Stimulated activated naive CD8-positive, alpha-beta T cell treated with anti-CD3 and anti-CD28 coated beads, Interleukin-15, Interleukin-2, amounts not matched to agents 100 U/mL and 50 U/mL, for 24 hours (primary cell): ENCODE measurements around the gene DDX54.

Source experiments
- ATAC-seq: fragments of 150-1000 bp; cut with Tn5 transposase; one replicate; pipeline ENCODE4 v1.10.0; 2021
- DNase-seq: peaks from one replicate; pipeline ENCODE4 v3.0.0; 2021

Gene DDX54, protein sequence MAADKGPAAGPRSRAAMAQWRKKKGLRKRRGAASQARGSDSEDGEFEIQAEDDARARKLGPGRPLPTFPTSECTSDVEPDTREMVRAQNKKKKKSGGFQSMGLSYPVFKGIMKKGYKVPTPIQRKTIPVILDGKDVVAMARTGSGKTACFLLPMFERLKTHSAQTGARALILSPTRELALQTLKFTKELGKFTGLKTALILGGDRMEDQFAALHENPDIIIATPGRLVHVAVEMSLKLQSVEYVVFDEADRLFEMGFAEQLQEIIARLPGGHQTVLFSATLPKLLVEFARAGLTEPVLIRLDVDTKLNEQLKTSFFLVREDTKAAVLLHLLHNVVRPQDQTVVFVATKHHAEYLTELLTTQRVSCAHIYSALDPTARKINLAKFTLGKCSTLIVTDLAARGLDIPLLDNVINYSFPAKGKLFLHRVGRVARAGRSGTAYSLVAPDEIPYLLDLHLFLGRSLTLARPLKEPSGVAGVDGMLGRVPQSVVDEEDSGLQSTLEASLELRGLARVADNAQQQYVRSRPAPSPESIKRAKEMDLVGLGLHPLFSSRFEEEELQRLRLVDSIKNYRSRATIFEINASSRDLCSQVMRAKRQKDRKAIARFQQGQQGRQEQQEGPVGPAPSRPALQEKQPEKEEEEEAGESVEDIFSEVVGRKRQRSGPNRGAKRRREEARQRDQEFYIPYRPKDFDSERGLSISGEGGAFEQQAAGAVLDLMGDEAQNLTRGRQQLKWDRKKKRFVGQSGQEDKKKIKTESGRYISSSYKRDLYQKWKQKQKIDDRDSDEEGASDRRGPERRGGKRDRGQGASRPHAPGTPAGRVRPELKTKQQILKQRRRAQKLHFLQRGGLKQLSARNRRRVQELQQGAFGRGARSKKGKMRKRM

DNA sequence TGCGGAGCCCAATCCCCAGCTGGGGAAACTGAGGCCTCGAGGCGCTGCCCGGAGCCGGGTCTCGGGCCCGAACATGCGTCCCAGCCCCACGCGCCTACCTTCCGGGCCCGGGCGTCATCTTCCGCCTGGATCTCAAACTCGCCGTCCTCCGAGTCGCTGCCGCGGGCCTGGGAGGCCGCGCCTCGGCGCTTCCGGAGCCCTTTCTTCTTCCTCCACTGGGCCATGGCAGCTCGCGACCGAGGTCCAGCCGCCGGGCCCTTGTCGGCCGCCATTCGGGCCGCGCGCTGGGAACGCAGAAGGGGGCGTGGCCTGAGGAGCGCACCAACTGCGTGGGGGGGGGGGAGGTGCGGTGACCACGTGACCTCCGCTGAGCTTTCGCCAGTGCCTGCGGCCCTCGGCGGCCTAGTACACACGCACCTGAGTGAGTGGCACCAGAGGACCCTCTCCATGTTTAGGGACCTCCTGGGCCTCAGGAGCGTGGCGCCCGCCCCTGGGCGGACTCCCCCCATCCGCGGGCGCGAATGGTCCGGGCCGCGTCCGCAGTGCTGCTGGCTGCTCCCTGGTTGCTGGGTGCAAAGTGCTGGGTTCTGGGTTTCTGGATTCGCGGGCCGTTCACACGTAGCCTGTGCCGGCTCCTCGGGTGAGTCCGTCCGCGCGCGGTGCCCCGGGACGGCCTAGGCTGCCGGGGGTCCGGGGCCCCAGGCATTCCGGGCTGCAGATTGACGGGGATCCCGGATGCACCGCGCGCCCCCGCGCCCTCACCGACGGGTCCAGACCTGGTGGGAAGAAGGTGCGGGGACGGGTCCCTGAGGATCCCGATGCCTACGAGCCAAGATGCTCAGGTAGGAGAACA lies at the start of gene DDX54, which contains the start of gene RITA1:
TSS of gene DDX54 (minus strand) at position 299 of the 853 bp plus-strand sequence. CDS start at position 272, 27 bp downstream.
TSS of gene RITA1 (plus strand) at position 542 of the 853 bp plus-strand sequence. CDS start 1,026 bp downstream, outside the sequence.
- DNase-seq (peak; percentile 89), ATAC-seq (peak; percentile 63)

DNA sequence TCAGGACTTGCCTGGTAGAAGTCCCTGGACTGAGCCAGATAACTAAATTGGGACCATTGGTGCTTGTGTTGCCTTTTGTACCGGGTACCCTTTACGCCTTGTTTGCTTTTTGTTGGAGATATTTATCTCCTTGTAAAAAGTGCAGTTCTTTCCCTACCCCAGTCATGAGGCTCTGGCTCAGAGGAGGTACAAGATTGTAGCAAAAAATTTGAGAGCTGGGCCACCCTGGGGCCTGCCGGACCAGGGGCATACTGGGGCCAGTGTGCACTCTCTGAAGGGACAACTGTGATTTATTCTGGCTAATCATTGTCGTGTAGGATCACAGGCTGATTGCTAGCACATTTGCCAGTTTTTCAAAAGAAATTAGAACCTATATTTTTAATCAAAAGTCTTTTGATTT lies 49.2 kb upstream of the DDX54 start:
- DNase-seq (no peak), ATAC-seq (no peak)

DNA sequence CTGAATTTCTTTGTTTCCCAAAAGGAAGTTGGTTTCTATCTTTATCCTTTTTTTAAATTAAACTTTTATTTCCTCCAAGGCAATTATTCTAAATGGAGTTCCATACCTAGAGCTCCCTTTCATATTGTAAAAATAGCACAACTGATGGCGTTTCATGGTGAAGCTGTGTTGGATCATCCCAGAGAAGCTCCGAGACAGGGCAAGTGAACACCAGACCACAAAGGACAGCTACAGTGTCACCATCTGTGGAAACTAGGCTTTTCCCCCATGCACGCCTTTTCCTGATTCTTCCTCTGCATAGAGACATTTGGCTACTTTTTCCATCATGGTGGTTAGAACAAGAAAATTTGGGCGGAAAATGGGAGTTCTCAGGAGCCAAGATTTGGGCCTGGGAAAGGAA lies 48.7 kb upstream of the DDX54 start:
- ATAC-seq (no peak), DNase-seq (no peak)

DNA sequence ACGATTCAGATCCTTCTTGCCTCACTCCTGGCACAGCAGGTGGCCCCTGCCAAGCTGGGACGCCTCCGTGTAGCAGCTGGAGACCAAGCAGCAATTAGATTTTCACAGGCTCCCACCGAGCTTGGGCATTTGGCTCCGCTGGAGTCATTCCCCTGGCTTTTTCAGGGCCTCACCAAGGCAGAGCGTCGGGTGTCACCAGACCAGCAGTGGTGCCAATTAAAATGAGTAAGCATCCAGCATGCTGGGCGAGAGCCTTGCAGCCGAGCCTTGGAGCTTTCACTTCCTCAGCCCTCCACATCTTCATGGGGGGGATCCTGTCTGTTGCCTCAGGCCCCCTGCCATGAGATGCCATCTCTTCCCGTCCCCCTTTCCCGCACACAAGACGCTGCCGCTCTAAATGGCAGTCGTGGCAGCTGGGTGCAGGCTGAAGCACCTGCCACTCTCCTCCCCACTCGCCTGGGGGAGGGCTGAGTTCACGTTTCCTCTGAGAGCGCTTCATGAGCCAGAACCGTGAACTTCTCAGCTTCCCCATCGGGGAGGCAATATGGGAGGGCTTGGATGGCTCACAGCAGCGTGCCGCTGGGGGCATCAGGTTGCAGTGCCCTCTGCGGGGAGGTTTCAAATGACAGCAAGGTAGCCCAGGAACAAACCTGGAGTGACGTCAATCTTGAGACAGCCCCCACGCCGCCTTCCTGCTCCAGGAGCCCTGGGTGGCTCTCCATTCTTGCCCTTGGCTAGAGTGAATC lies 47.7 kb upstream of the DDX54 start:
- ATAC-seq (peak; percentile 85), DNase-seq (peak; percentile 70)

DNA sequence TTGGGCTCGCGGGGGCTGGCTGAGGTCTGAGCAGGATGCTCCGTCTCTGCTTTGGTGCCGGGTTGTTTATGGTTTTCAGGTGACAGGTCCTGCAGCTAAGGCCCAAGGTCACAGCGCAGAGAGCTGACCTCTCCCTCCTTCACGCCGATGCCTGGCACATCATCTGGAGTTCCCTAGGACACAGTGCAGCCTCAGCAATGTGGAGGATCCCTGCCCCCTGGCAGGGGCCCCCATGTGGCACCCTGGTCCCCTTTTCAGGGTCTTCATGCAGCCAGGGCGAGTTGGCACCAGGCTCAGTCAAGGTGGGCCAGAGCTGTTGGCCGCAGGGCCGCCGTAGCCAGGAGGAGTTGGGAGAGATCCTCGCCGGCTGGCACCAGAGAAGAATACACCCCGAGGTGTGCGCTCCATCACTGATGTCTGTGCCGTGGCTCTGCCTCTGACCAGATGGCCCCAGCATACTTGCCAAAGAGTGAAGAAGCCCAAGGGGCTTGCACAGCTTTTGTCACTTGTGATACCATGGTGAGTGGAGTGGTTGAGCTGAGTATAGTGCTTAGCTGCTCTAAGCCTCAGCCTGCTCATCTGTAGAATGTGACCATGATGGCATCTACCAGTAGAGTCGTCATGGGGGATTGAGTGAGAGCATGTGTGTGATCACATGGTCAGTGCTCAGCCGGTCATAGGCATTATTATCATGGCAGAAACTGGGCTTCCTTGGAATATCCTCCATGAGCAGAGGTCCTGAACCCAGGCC lies 47.0 kb upstream of the DDX54 start:
- ATAC-seq (no peak), DNase-seq (no peak)

DNA sequence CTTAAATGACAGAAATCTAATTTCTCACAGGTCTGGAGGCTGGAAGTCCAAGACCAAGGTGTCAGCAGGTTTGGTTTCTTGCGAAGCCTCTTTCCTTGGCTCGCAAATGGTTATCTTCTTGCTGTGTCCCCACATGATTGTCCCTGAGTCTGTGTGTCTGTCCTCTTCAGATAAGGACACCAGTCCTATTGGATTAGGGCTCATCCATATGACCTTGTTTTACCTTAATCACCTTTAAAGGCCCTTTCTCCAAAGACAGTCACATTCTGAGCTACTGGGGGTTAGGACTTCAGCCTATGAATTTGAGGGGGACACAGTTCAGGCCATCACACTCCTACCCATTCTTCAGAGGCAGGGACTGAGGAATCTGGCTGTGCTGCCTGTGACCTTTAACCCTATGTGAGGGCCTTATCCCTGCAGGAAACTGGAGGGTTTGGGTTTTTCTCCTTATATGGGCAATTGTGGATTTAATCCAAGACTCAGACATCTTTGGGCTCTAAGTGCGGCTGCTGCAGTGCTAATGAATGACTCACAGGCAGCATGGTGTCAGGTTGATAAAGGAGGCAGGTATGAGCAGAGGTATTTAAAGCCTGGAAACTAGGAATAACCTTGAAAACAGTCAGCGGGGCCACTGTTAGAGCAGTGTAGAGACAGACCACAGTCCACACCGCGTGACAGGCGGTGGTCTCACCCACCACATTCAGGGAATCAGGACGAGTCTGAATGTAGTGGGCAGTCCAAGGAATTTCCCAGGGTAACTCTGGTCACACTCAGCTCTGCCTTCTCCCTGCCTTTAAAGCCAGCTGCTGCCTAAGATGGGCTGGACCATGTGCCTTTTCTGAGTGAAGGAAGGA lies 46.2 kb upstream of the DDX54 start:
- no peak for ATAC-seq
- DNase-seq: no peak

DNA sequence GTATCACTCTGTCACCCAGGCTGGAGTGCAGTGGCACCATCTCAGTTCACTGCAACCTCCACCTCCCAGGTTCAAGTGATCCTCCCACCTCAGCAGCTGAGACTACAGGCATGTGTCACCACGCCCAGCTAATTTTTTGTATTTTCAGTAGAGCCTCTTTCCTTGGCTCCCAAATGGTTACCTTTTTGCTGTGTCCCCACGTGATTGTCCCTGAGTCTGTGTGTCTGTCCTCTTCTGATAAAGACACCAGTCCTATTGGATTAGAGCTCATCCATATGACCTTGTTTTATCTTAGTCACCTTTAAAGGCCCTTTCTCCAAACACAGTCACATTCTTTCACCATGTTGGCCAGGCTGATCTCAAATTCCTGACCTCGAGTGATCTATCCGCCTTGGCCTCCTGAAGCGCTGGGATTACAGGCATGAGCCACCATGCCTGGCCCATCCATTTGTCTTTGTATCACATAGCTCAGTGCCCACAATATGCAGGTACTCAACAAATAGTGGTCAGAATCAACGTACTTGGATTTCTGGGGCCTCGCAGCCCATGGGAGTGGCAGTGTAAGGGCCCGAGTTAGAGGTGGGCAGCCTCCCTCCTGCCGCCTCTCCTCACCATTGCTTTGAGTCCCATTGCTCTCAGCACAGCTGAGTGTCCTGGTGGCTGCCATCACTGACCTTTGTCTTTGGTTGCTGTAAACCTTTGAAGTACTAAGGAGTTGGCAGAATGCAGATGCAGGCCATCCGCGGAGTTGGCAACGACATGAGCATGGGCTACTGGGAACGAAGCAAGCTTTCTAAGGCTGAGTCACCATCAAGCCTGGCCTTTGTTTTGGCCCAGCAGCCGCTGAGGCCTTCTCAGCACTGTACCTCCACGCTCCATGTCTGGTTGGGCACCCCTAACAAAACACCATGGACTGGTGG lies 45.3 kb upstream of the DDX54 start:
- DNase-seq (no peak), ATAC-seq (no peak)

DNA sequence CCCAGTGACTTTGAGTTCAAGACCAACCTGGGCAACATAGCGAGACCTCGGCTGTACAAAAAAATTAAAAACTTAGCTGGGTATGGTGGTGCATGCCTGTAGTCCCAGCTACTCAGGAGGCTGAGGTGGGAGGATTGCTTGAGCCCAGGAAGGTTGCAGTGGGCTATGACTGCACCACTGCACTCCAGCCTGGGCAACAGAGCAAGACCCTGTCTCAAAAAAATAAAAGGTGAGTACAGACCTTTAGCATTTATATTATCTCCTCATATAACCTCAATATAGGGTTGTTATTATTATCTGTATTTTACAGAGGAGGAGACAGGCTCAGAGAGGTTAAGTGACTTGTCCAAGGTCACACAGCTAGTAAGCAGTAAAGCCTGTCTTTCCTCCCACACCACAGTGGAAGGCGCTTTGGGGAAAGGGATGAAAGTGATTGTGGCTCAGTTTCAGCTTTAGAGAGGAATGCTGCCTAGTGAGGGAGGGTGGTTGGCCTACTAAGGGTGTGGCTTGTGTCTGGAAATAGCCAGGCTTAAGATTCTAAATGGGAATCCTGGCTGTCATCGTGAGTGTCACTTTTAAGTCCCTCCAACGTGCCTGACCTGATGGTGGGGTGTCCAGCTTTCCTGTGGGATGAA lies 43.2 kb upstream of the DDX54 start:
- no peak for ATAC-seq

DNA sequence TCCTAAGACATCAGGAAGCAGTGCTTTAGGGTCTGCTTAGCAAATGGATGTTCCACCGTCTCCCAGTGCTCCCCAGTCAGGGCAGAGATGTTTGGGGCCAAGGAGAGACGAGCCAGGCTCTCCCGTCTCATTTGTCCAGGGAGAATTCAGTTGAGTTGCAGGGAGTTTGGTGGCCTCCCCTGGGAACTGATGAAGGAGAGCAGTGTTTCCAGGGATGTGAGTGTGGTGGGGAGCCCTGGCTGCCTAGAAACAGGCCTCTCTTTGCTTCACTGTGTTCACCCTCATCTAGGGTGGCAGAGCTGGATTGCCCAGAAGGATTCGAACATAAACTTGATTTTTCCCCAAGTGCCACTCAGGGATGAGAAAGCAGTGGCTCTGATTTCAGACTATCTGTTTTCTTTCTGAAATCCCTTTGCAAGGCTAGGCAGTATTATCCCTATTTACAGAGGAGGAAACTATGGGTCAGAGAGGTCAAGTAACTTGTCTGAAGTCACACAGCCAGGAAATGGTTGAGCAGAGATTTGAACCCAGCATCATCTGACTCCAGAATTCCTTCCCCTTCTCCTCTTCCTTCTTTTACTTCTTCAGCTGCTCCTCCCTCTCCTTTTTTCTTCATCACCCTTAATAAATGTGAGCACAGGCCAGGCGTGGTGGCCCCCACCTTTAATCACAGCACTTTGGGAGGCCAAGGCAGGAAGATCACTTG lies 42.6 kb upstream of the DDX54 start:
- DNase-seq (no peak), ATAC-seq (no peak)

More for the DNA sequence above, 43.2 kb upstream of the DDX54 start:
- no peak for DNase-seq

DNA sequence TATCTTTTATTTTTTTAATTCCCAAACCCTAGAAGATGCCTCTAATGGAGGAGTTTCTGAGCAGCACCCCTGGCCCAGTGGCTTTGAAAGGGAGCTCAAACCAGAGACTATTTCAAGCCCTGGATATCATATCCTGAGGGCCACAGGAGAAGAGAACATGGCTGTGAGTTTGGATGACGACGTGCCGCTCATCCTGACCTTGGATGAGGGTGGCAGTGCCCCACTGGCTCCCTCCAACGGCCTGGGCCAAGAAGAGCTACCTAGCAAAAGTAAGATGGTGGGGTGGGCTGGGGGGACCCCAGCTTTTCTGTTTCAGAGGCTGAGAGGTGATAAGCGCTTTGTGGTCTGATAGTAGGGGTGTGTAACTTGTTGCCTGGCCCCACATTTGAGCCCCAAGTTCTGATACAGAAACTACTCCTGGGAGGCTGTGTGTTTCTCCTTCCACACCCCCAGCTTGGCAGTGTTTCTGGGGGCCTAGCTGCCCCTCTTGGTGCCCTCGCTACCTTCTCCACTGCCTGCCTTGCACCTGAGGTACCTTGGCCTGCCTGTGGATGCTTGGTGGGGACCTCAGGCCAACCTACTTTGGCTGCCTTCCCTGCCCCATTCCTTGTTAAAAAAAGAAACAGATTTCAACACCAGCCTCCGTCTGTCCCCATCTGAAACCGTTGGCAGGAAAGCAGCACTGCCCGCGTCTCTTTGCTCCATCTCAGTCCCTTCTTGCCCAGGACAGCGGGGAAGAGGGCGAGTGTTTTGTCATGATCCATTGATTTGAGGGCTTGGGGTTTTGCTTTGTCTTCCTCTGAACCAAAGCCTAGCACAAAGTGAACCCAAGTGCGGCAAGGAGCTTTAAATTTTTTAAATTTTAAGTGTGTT lies 41.7 kb upstream of the DDX54 start:
- no peak for ATAC-seq

DNA sequence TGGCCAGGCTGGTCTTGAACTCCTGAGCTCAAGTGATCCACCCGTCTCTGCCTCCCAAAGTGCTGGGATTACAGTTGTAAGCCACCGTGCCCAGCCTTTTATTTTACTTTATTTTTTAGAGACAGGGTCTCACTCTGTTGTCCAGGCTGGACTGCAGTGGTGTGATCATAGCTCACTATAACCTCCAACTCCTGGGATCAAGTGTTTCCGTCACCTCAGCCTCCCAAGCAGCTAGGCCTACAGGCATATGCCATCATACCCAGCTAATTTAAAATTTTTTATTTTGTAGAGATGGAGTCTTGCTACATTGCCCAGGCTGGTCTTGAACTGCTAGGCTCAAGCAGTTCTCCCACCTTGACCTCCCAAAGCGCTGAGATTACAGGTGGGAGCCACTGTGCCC lies 39.7 kb upstream of the DDX54 start:
- ATAC-seq (no peak), DNase-seq (no peak)

More for the DNA sequence above, 41.7 kb upstream of the DDX54 start:
- DNase-seq: no peak

DNA sequence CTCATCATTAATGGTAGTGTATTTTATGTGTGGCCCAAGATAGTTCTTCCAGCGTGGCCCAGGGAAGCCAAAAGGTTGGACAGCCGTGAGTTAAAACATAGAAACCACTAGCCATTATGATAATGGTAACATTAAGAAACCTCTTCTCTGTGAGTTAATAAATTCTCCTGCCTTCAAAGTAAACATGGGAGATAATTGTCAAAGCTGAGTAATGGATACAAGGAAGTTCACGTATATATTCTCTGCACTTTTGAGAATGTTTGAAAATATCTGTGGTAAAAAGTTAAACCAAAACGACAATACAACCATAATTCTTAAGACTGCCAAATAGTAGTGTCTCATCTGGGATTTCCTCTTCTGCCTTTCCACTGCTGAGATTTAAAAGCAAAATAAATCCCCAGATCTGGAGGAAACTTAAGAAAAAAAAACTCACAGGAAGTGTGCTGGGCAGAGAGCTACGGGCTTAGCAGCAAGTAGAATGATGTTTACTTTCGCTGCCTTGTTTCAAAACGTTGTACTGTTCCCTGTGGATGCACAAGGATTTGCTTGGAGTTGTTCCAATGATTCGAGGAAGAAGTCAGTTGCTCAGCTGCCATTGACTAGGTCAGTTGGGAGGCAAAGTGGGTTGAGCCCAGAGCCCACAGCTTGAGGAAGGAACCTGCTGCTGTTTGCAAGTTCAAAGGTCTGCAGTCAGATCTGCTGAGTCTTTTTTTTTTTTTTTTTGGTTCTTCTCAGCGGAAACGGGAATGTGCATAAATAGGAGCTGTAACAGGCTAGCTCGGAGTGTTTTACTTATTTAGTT lies 37.7 kb upstream of the DDX54 start:
- DNase-seq (peak; percentile 21), ATAC-seq (no peak)

DNA sequence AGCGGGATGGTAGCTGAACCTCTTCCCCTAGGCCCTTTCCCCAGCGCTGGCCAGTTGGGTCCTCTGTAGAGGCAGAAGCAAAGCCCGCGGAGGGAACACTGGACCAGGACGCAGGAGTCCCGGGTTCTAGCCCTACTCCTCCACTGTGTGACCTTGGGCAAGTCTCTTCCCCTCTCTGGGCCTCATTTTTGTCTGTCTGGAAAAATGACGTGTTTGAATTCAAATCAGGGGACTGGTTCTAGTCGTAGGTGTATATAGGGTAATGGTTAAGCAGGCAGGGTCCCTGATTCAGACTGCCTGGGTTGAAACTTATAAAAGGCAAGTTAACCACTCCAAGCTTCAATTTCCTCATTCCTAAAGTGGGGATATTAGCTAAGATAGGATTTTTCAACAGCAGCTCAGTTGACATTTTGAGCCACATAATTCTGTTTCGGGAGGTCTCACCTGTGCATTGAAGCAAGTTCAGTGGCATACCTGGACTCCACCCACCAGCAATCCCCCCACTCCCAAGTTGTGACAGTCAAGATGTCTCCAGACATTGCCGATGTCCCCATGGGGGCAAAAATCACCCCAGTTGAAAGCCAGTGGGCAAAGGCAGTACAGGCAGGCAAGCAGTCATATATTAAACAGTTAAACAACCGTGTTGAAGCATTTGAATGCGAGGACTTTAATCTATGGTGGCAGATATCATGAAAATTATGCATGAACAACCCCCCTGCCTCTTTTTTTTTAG lies 36.9 kb upstream of the DDX54 start:
- DNase-seq (peak; percentile 45), ATAC-seq (peak; percentile 5)

DNA sequence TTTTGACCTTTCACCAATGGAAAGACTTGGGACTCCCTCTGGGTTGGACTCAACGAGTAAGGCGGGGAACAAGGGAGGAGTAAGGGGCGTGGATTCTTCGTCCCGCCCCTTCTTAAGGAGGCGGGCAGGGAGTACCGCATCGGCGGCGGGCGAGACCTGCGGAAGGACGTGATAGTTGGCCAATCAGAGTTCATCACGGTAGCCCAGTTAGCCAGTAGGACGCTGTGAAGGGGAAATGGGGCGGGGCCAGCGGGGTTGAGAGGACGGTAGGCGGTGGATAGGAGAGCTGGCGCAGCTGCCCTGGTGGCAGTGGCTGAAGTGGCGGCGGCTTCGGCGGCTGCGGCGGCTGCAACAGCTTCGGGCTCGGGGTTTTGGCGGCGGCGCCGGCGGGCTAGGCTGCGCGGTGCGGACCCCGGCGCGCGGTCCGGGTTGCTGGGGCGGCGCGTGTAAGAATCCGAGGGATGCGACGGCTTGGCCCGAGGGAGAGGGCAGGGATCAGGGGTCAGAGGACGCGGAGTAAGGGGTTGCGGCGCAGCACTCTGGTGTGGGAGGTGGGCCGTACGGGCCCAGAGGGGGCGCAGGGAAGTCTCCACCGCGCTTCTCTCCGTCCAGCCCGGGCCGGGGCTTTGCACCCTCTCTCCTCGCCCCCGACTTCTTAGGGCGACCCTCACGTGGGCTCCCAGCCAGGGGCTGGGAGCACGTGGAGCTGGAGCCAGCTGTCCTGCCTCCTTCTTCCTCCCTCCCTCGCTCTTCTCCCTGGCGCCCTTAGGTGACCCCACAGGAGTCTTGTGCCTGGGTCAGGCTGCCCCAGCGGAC lies 36.1 kb upstream of the DDX54 start, which contains the start of gene TPCN1:
TSS of gene TPCN1 (plus strand) at position 284 of the 816 bp plus-strand sequence. CDS start 5,389 bp downstream, outside the sequence.
- ATAC-seq: peak; percentile 96

More for the DNA sequence above, 36.1 kb upstream of the DDX54 start, which contains the start of gene TPCN1:
- peak; percentile 98 for DNase-seq
